ENCODE measurements around the gene KIF16B.

KIF16B gene

GRCh38 chr20:16415071-16416053 is 157.9 kb downstream of the KIF16B start:
- no peak for DNase-seq (ENCODE audit: extremely low read depth, insufficient read length)
- no peak for TF ChIP-seq CTCF (IDR thresholded peaks at IDR 0.05; ENCODE audit: insufficient read depth, low read length, poor library complexity, severe bottlenecking)
- Histone ChIP-seq H3K27me3 (replicated peaks; ENCODE audit: control insufficient read depth, insufficient read depth, low read length) (no peaks in the 10 kb centered on the region), H3K36me3 (ENCODE audit: control insufficient read depth, insufficient read depth, low read length) (no peaks in the 10 kb centered on the region; the same call in 1 of the 2 replicates), H3K4me3 (replicated peaks; ENCODE audit: low read depth, low read length) (no peak overlapping the region)

GRCh38 chr20:16412906-16413305 is 160.3 kb downstream of the KIF16B start:
- H3K4me3 ChIP-seq (replicated peaks; ENCODE audit: low read depth, low read length): no peak overlapping the region
- no peaks in the 10 kb centered on the region for H3K36me3 ChIP-seq (ENCODE audit: control insufficient read depth, insufficient read depth, low read length)
- no peak for DNase-seq (ENCODE audit: extremely low read depth, insufficient read length)
- no peak for TF ChIP-seq CTCF (IDR thresholded peaks at IDR 0.05; ENCODE audit: insufficient read depth, low read length, poor library complexity, severe bottlenecking)
- H3K27me3 ChIP-seq (replicated peaks; ENCODE audit: control insufficient read depth, insufficient read depth, low read length): no peaks in the 10 kb centered on the region

GRCh38 chr20:16411361-16411760 is 161.9 kb downstream of the KIF16B start:
- no peak for TF ChIP-seq CTCF (IDR thresholded peaks at IDR 0.05; ENCODE audit: insufficient read depth, low read length, poor library complexity, severe bottlenecking)
- Histone ChIP-seq H3K27me3 (replicated peaks; ENCODE audit: control insufficient read depth, insufficient read depth, low read length) (no peaks in the 10 kb centered on the region), H3K4me3 (replicated peaks; ENCODE audit: low read depth, low read length) (no peak overlapping the region), H3K36me3 (ENCODE audit: control insufficient read depth, insufficient read depth, low read length) (no peaks in the 10 kb centered on the region)
- DNase-seq (ENCODE audit: extremely low read depth, insufficient read length): no peak

GRCh38 chr20:16410626-16411025 is 162.6 kb downstream of the KIF16B start:
- no peaks in the 10 kb centered on the region for H3K36me3 ChIP-seq (ENCODE audit: control insufficient read depth, insufficient read depth, low read length)
- H3K4me3 ChIP-seq (replicated peaks; ENCODE audit: low read depth, low read length): no peak overlapping the region
- DNase-seq (ENCODE audit: extremely low read depth, insufficient read length): no peak
- H3K27me3 ChIP-seq (replicated peaks; ENCODE audit: control insufficient read depth, insufficient read depth, low read length): no peaks in the 10 kb centered on the region
- no peak for TF ChIP-seq CTCF (IDR thresholded peaks at IDR 0.05; ENCODE audit: insufficient read depth, low read length, poor library complexity, severe bottlenecking)

GRCh38 chr20:16408981-16409380 is 164.3 kb downstream of the KIF16B start:
- DNase-seq (ENCODE audit: extremely low read depth, insufficient read length): no peak
- Histone ChIP-seq H3K27me3 (replicated peaks; ENCODE audit: control insufficient read depth, insufficient read depth, low read length) (no peaks in the 10 kb centered on the region), H3K4me3 (replicated peaks; ENCODE audit: low read depth, low read length) (no peak overlapping the region), H3K36me3 (ENCODE audit: control insufficient read depth, insufficient read depth, low read length) (no peaks in the 10 kb centered on the region)
- no peak for TF ChIP-seq CTCF (IDR thresholded peaks at IDR 0.05; ENCODE audit: insufficient read depth, low read length, poor library complexity, severe bottlenecking)
